ENCODE data around the gene FGF7.
"Not testable (repeated sequence)": the region's sequence is repeated elsewhere in the genome, so short reads cannot be mapped to it uniquely, and the experiment has no call there.

FGF7 gene

GRCh38 chr15:49439678-49440395, 16.8 kb downstream of the FGF7 start:
- no peak for DNase-seq

- DNase-seq: no peak
These were observed 18.3 kb downstream of the FGF7 start for GRCh38 chr15:49441356-49441755.

GRCh38 chr15:49441816-49442215, 18.8 kb downstream of the FGF7 start:
- DNase-seq: no peak

- no peak for DNase-seq
These were observed 29.6 kb downstream of the FGF7 start for GRCh38 chr15:49452595-49452994.

GRCh38 chr15:49456166-49456565, 33.1 kb downstream of the FGF7 start:
- no peak for DNase-seq

- DNase-seq: no peak
These were observed 35.1 kb downstream of the FGF7 start for GRCh38 chr15:49458145-49458544.

GRCh38 chr15:49460411-49460941, 37.4 kb downstream of the FGF7 start:
- no peak for DNase-seq

- no peak for DNase-seq
These were observed 39.3 kb downstream of the FGF7 start for GRCh38 chr15:49462232-49462844.

- no peak for DNase-seq
These were observed 41.5 kb downstream of the FGF7 start for GRCh38 chr15:49464522-49464921.

- DNase-seq: no peak
These were observed 43.1 kb downstream of the FGF7 start for GRCh38 chr15:49466119-49466518.

GRCh38 chr15:49467746-49468480, 44.9 kb downstream of the FGF7 start:
- DNase-seq: no peak

GRCh38 chr15:49468481-49468839, 45.4 kb downstream of the FGF7 start:
- no peak for DNase-seq

GRCh38 chr15:49471248-49471647, 48.2 kb downstream of the FGF7 start:
- DNase-seq: not testable (repeated sequence)

- DNase-seq: no peak
These were observed 48.7 kb downstream of the FGF7 start for GRCh38 chr15:49471733-49472132.

GRCh38 chr15:49472338-49472737, 49.3 kb downstream of the FGF7 start:
- no peak for DNase-seq

GRCh38 chr15:49473031-49473430, 50.0 kb downstream of the FGF7 start:
- no peak for DNase-seq

- DNase-seq: not testable (repeated sequence)
These were observed 55.0 kb downstream of the FGF7 start for GRCh38 chr15:49478021-49478420.

- not testable (repeated sequence) for DNase-seq
These were observed 55.9 kb downstream of the FGF7 start for GRCh38 chr15:49478982-49479381.

GRCh38 chr15:49485401-49485800, 62.4 kb downstream of the FGF7 start:
- DNase-seq: not testable (repeated sequence)

- no peak for DNase-seq
These were observed 67.9 kb downstream of the FGF7 start for GRCh38 chr15:49490966-49491365.

- DNase-seq: no peak
These were observed 69.1 kb downstream of the FGF7 start for GRCh38 chr15:49492151-49492550.

GRCh38 chr15:49492830-49493229, 69.8 kb downstream of the FGF7 start:
- DNase-seq: no peak

- DNase-seq: no peak
These were observed 71.8 kb downstream of the FGF7 start for GRCh38 chr15:49494842-49495241.

Measured in NCI-H510A (cell line).